Naive thymus-derived CD8-positive, alpha-beta T cell (primary cell): ENCODE results near the gene LRRC4B. TPM values are rescaled to one million over a fixed set of nuclear protein-coding genes. Genes with fewer than 3 reads are reported as not detected.

ENCODE experiments used
- ATAC-seq, 2 donors: fragments of 150-1000 bp; cut with Tn5 transposase in 1 of 2; sonication (Bioruptor Pico), chemical (Tn5 transposase) in 1 of 2; 1 replicate in 1 of 2; 2 replicates in 1 of 2; pipeline ENCODE4 v1.10.0; 2021; ENCODE audit warnings: mild to moderate bottlenecking in 2 of 2, moderate library complexity in 2 of 2
- POLR2A ChIA-PET: fragments of 350-600 bp; sonication (Branson Sonifier 250); formaldehyde crosslinking; loops from one replicate; lab custom pipeline; 2021; ENCODE audit warnings: antibody characterized with exemption; lab: Charles Lee
- DNase-seq, 10 donors: peaks; one replicate each; pipeline versions ENCODE4 v3.0.0 to v3.0.0-alpha.2; 2020 to 2022
- H3K27ac Mint-ChIP-seq, 10 donors: one replicate each; pipeline ENCODE4 v1.8.0; 2020 to 2022; ENCODE audit warnings: mild to moderate bottlenecking in 10 of 10, mixed read lengths in 10 of 10, moderate library complexity in 4 of 10, inconsistent platforms in 1 of 10
- H3K27me3 Mint-ChIP-seq, 5 donors: one replicate each; pipeline ENCODE4 v1.8.0; 2021 to 2022; ENCODE audit warnings: mixed read lengths in 5 of 5
- H3K36me3 Mint-ChIP-seq, 3 donors: one replicate each; pipeline ENCODE4 v1.8.0; 2020 to 2022; ENCODE audit warnings: mixed read lengths in 3 of 3, mild to moderate bottlenecking in 2 of 3, inconsistent platforms in 1 of 3
- H3K4me1 Mint-ChIP-seq, 4 donors: one replicate each; pipeline ENCODE4 v1.8.0; 2021 to 2022; ENCODE audit warnings: mixed read lengths in 4 of 4
- H3K4me3 Mint-ChIP-seq, 10 donors: one replicate each; pipeline ENCODE4 v1.8.0; 2020 to 2022; ENCODE audit warnings: mild to moderate bottlenecking in 10 of 10, mixed read lengths in 10 of 10, moderate library complexity in 6 of 10, inconsistent platforms in 1 of 10
- H3K9me3 Mint-ChIP-seq, 9 donors: one replicate each; pipeline ENCODE4 v1.8.0; 2020 to 2022; ENCODE audit warnings: mixed read lengths in 9 of 9, mild to moderate bottlenecking in 3 of 9, inconsistent platforms in 1 of 9, moderate library complexity in 1 of 9
- polyA plus RNA-seq, 3 donors: library from polyadenylated mRNA; unstranded; fragments of 300-500 nt; fragmentation: Illumina TruSeq; gene quantifications; one replicate each; pipeline ENCODE4 v1.2.3, GENCODE V29; 2021
- total RNA-seq, 8 experiments: library from RNA in 2 of 8; stranded (reverse) in 2 of 8; gene quantifications; one replicate each; pipeline ENCODE4 v1.2.3 and lab custom pipeline; 2021 to 2026

Gene LRRC4B
- total and polyA plus RNA-seq, 5 experiments from 2014 or later = not detected

GRCh38 chr19:50555450-50556281 lies 12.6 kb downstream of the LRRC4B start:
- POLR2A ChIA-PET = no interaction called here
- peaks cover 37 to 87% (median 55%) of the 10 kb centered on the region in 5 donors for H3K27me3 Mint-ChIP-seq

DNA sequence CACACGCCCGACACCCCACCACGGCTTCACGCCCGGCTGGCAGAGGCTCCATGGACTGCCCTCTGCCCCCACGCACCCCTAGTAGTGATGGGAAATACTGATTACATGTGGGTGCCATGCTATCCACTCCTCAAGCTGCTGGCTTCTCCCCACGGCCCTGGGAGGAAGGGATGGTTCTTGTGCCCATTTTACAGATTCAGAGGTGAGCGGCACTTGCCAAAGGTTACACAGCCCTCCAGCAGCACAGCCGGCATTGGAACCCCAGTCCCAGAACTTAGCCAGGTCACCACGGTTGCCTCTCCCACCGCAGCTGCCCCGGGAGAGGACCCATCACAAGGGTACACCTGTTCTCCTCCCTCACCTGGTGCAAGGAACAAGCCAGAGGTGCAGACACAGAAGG lies 13.2 kb downstream of the LRRC4B start:
- ATAC-seq (no peak), DNase-seq (no peak)
- Mint-ChIP-seq H3K27me3 (peaks cover 39 to 94% (median 61%) of the 10 kb centered on the region in 5 donors), H3K27ac (peak overlapping the region in 1 of 10 donors; percentile 45), H3K36me3 (peaks cover 0 to 9% (median 0%) of the 10 kb centered on the region in 3 donors), H3K4me1 (peaks cover 10 to 36% (median 14%) of the 10 kb centered on the region in 4 donors), H3K4me3 (peak overlapping the region in 7 of 10 donors; percentile 20 to 80 (median 28)), H3K9me3 (no peaks in the 10 kb centered on the region)
- POLR2A ChIA-PET = no interaction called here

More at GRCh38 chr19:50555450-50556281, 12.6 kb downstream of the LRRC4B start:
- Mint-ChIP-seq H3K27ac (peak overlapping the region in 2 of 10 donors; percentile 17 to 45), H3K9me3 (no peaks in the 10 kb centered on the region), H3K4me1 (peaks cover 10 to 36% (median 14%) of the 10 kb centered on the region in 4 donors), H3K4me3 (peak overlapping the region; percentile 29 to 98 (median 88)), H3K36me3 (peaks cover 0 to 9% (median 0%) of the 10 kb centered on the region in 3 donors)
- no peak for ATAC-seq
- DNase-seq = no peak

DNA sequence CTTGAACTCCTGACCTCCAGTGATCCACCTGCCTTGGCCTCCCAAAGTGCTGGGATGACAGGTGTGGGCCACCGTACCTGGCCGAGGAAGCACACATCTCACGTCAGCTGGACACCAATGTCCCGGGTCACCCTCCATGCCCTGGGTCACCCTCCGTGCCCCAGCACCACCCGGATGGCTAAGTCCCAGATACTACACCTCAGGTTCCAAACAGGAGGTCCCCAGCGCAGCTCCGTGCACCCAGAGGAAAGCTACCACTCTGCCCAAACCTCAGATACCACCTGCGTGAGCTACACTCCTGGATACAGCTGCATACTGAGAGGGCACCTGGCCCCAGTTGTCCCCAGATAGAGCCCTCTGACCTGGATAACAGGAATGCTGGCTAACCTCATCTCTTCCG lies 14.0 kb downstream of the LRRC4B start:
- H3K36me3 Mint-ChIP-seq = peaks cover 0 to 9% (median 0%) of the 10 kb centered on the region in 3 donors
- POLR2A ChIA-PET = no interaction called here
- peaks cover 37 to 97% (median 63%) of the 10 kb centered on the region in 5 donors for H3K27me3 Mint-ChIP-seq
- no peak overlapping the region for H3K4me3 Mint-ChIP-seq
- peaks cover 10 to 36% (median 14%) of the 10 kb centered on the region in 4 donors for H3K4me1 Mint-ChIP-seq
- no peak for DNase-seq
- H3K27ac Mint-ChIP-seq = peak overlapping the region in 1 of 10 donors; percentile 67
- no peak for ATAC-seq
- H3K9me3 Mint-ChIP-seq = no peaks in the 10 kb centered on the region

GRCh38 chr19:50553134-50553703 lies 15.0 kb downstream of the LRRC4B start:
- Mint-ChIP-seq H3K27ac (peak overlapping the region in 1 of 10 donors; percentile 63), H3K4me3 (peak overlapping the region in 1 of 10 donors; percentile 29), H3K9me3 (no peaks in the 10 kb centered on the region), H3K4me1 (peaks cover 10 to 36% (median 14%) of the 10 kb centered on the region in 4 donors), H3K36me3 (peaks cover 0 to 6% (median 0%) of the 10 kb centered on the region in 3 donors), H3K27me3 (peaks cover 34 to 91% (median 58%) of the 10 kb centered on the region in 5 donors)
- POLR2A ChIA-PET = no interaction called here
- no peak for DNase-seq
- ATAC-seq = no peak

DNA sequence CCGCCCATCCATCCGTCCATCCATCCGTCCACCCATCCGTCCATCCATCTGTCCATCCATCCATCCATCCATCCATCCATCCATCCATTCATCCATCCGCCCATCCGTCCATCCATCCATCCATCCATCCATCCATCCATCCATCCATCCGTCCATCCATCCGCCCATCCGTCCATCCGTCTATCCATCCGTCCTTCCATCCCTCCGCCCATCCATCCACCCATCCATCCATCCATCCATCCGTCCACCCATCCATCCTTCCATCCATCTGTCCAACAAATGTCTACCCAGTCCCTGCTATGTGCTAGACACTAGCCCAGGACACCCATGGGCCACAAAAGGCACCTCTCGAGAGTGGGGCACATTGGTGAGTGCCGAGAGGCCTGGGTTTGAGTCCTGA lies 15.7 kb downstream of the LRRC4B start:
- Mint-ChIP-seq H3K36me3 (peaks cover 0 to 6% (median 0%) of the 10 kb centered on the region in 3 donors), H3K27me3 (peaks cover 33 to 86% (median 53%) of the 10 kb centered on the region in 5 donors), H3K4me1 (peaks cover 10 to 36% (median 14%) of the 10 kb centered on the region in 4 donors), H3K27ac (peak overlapping the region in 1 of 10 donors; percentile 31), H3K9me3 (no peaks in the 10 kb centered on the region), H3K4me3 (peak overlapping the region in 1 of 10 donors; percentile 3)
- POLR2A ChIA-PET = no interaction called here
- no peak for DNase-seq
- no peak for ATAC-seq

DNA sequence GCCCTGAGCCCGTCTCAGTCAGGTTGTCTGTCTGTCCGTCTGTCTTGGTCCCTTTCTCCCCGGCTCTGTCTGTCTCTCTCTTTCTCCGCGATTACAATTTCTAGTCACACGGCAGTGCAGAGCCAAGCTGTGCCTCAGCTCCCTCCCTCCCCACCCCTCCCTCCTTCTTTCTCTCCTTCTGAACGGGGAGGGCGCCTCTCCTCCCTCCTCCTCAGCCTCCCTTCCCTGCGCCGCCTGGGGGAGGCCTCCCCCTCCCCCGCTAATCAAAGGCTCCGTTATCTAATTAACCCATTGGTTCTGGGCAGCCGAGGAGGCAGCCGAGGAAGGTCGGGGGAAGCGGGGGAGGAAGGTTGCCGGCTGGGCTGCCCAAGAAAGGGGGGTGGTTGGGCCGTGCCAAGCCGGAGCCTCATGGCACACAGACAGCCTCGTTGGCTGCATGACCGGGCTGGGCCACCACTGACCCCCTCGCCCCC lies 16.5 kb downstream of the LRRC4B start:
- Mint-ChIP-seq H3K27me3 (peaks cover 35 to 78% (median 53%) of the 10 kb centered on the region in 5 donors), H3K27ac (no peak overlapping the region), H3K4me1 (peaks cover 10 to 36% (median 14%) of the 10 kb centered on the region in 4 donors), H3K36me3 (peaks cover 0 to 6% (median 0%) of the 10 kb centered on the region in 3 donors), H3K4me3 (peak overlapping the region in 2 of 10 donors; percentile 31 to 50), H3K9me3 (no peaks in the 10 kb centered on the region)
- no peak for ATAC-seq
- no peak for DNase-seq
- POLR2A ChIA-PET = no interaction called here

- Mint-ChIP-seq H3K4me3 (peak overlapping the region in 2 of 10 donors; percentile 31 to 50), H3K27me3 (peaks cover 32 to 72% (median 48%) of the 10 kb centered on the region in 5 donors), H3K9me3 (no peaks in the 10 kb centered on the region), H3K27ac (no peak overlapping the region), H3K4me1 (peaks cover 6 to 31% (median 10%) of the 10 kb centered on the region in 4 donors), H3K36me3 (peaks cover 0 to 6% (median 0%) of the 10 kb centered on the region in 3 donors)
- DNase-seq (no peak), ATAC-seq (no peak)
- POLR2A ChIA-PET = no interaction called here
Measured at GRCh38 chr19:50551034-50551714, 17.1 kb downstream of the LRRC4B start.

DNA sequence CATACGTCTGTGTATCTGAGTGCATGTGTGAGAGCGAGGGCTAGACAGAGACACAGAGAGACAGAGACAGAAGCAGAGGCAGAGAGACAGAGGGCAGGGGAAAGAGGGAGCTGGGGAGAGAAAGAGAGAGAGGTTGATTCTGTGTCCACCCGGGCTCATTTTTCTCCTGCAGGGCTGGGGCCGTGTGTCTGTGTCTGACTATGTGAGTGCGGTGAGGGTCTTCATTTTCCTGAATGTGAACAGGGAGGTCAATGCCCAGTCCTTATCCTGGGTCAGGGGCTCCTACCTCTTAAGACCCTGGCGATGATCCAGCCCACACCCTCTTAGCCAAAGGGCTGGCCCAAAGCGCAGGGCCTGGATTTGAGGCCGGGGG lies 17.7 kb downstream of the LRRC4B start:
- Mint-ChIP-seq H3K4me1 (peaks cover 2 to 28% (median 10%) of the 10 kb centered on the region in 4 donors), H3K27ac (no peak overlapping the region), H3K9me3 (no peaks in the 10 kb centered on the region), H3K27me3 (peaks cover 32 to 66% (median 45%) of the 10 kb centered on the region in 5 donors), H3K36me3 (peaks cover 0 to 6% (median 0%) of the 10 kb centered on the region in 3 donors), H3K4me3 (no peak overlapping the region)
- DNase-seq = peak in 1 of 10 donors; percentile 32
- POLR2A ChIA-PET = interaction anchor here (0.5 kb wide), 1 partner anchor 295 kb away, joined by 3 read pairs; no protein-coding TSS in a partner anchor
- ATAC-seq = no peak

DNA sequence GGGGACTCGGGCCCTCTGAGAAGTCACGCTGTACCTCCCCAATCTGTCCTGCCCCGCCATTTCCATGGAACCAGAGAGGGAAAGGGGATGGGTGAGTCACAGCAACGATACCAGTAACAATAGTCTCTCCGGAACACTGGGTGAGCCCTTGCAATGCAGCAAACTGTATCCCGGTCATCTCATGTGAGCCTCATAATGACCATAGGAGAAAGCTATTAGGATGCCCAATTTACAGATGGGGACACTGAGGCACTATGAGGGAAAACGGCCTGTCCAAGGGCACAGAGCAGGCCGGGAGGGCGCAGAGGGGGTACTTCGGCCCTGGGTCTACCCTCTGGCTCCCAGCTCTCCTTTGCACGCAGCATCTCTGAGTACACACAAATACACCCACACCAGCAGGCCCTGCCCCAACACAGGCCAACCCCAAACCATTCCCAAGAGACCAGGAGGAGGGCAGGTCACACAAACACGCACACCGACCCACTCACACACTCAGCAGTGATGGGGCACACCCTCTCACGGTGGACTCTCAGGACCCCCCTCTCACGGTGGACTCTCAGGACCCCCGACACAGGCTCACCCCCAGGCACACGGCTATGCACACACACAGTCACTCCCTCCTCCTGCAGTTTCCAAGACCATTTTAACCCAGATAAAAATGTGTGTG lies 18.2 kb downstream of the LRRC4B start:
- no peak overlapping the region for H3K4me3 Mint-ChIP-seq
- POLR2A ChIA-PET = interaction anchor here (0.5 kb wide), 1 partner anchor 296 kb away, joined by 3 read pairs; no protein-coding TSS in a partner anchor
- no peak overlapping the region for H3K27ac Mint-ChIP-seq
- peaks cover 32 to 61% (median 40%) of the 10 kb centered on the region in 5 donors for H3K27me3 Mint-ChIP-seq
- H3K4me1 Mint-ChIP-seq = peaks cover 2 to 23% (median 9%) of the 10 kb centered on the region in 4 donors
- ATAC-seq (no peak), DNase-seq (peak in 1 of 10 donors; percentile 27)
- peaks cover 0 to 6% (median 0%) of the 10 kb centered on the region in 3 donors for H3K36me3 Mint-ChIP-seq
- H3K9me3 Mint-ChIP-seq = no peaks in the 10 kb centered on the region

DNA sequence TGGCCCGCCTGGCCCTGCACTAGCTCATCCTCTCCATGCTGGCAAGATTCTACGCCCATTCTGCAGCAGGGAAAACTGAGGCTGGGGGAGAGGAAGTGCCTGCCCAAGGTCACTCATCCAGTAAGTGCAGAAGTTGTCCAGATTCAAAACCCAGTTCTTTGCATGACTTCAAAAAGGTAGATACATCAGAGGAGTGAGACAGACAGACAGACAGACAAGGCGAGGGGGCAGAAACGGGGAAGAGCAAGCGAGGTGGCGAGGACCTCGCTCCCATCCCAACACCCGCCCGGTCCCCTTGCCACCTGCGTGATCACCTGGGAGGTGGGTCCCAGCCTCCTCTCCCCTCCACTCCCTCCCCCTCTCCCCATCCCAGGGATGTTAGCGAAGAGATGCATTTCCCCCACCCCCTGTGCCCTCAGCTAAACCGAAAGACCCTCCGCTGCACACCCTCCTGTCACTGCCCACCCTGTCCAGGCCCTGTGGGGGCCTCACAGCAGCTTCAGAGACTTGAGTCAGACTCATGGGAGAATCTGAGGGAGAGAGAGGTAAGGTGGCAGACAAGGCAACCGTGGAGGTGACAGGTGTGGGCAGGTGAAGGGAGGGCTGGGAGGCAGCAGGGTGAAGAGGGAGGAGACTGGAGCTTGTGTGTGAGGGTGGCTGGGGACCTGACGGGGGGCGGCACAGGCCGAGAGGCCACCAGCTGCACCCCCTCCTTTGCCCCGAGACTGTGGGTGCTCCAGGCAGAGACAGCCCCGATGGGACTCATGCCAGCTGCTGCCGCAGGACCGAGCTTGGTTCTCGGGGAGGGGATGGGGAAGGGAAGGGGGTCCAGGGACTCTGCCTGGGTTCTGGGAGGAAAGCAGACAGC lies 18.9 kb downstream of the LRRC4B start:
- no peaks in the 10 kb centered on the region for H3K9me3 Mint-ChIP-seq
- peak overlapping the region in 1 of 10 donors; percentile 46 for H3K27ac Mint-ChIP-seq
- POLR2A ChIA-PET = no interaction called here
- DNase-seq = peak in 1 of 10 donors; percentile 36
- peaks cover 29 to 55% (median 33%) of the 10 kb centered on the region in 5 donors for H3K27me3 Mint-ChIP-seq
- no peak for ATAC-seq
- H3K4me3 Mint-ChIP-seq = no peak overlapping the region
- peaks cover 2 to 21% (median 9%) of the 10 kb centered on the region in 4 donors for H3K4me1 Mint-ChIP-seq
- peaks cover 0 to 6% (median 0%) of the 10 kb centered on the region in 3 donors for H3K36me3 Mint-ChIP-seq
